Stimulated activated CD8-positive, alpha-beta memory T cell treated with anti-CD3 and anti-CD28 coated beads, Interleukin-2, amount 100 ng/mL, for 48 hours (primary cell): Measurements from ENCODE around the gene CGB5.
"Not testable (repeated sequence)": the region's sequence is repeated elsewhere in the genome, so short reads cannot be mapped to it uniquely, and the experiment has no call there.

Experiments used
- DNase-seq, 2 donors: peaks; one replicate each; pipeline ENCODE4 v3.0.0-alpha.2; 2020; ENCODE audit warnings: low read depth in 2 of 2

Gene CGB5

GRCh38 chr19:49020931-49021895 lies 22.4 kb upstream of the CGB5 start:
- no peak for DNase-seq

GRCh38 chr19:49022116-49022515 lies 21.5 kb upstream of the CGB5 start:
- DNase-seq = no peak

GRCh38 chr19:49024233-49024632 lies 19.4 kb upstream of the CGB5 start, which contains the start of gene CGB3:
Gene CGB3, minus strand, starts transcription at chr19:49024333. Its CDS starts 362 bp downstream, at chr19:49023971.
- not testable (repeated sequence) for DNase-seq

- not testable (repeated sequence) for DNase-seq
Observed at GRCh38 chr19:49025088-49025487, 18.6 kb upstream of the CGB5 start.

- not testable (repeated sequence) for DNase-seq
Observed at GRCh38 chr19:49025599-49025998, 18.0 kb upstream of the CGB5 start.

- DNase-seq = not testable (repeated sequence)
Observed at GRCh38 chr19:49028686-49029085, 15.0 kb upstream of the CGB5 start.

GRCh38 chr19:49029749-49030148 lies 13.9 kb upstream of the CGB5 start:
- DNase-seq = not testable (repeated sequence)

- DNase-seq = not testable (repeated sequence)
Observed at GRCh38 chr19:49030323-49030722, 13.3 kb upstream of the CGB5 start.

GRCh38 chr19:49031642-49032301 lies 11.9 kb upstream of the CGB5 start, which contains the start of gene CGB2:
Gene CGB2, plus strand, starts transcription at chr19:49031890. Its CDS starts 206 bp downstream, at chr19:49032096.
- peak; percentile 65 to 81 for DNase-seq

- DNase-seq = peak; percentile 59 to 60
Observed at GRCh38 chr19:49036815-49037214, 6.8 kb upstream of the CGB5 start, which contains the start of gene CGB1. Gene CGB1, minus strand, starts transcription at chr19:49036895. Its CDS starts 184 bp downstream, at chr19:49036711.

- not testable (repeated sequence) for DNase-seq
Observed at GRCh38 chr19:49038111-49038510, 5.5 kb upstream of the CGB5 start.

- DNase-seq = not testable (repeated sequence)
Observed at GRCh38 chr19:49038557-49039276, 4.9 kb upstream of the CGB5 start.

- DNase-seq = not testable (repeated sequence)
Observed at GRCh38 chr19:49039736-49040135, 3.9 kb upstream of the CGB5 start.

GRCh38 chr19:49042177-49042576 lies 1.5 kb upstream of the CGB5 start:
- no peak for DNase-seq

- DNase-seq = not testable (repeated sequence)
Observed at GRCh38 chr19:49042666-49043065, 982 bp upstream of the CGB5 start.

GRCh38 chr19:49049011-49049410 lies 5.4 kb downstream of the CGB5 start, which contains the start of gene CGB8:
Gene CGB8, minus strand, starts transcription at chr19:49049111. Its CDS starts 372 bp downstream, at chr19:49048739.
- not testable (repeated sequence) for DNase-seq

GRCh38 chr19:49049834-49050233 lies 6.2 kb downstream of the CGB5 start:
- not testable (repeated sequence) for DNase-seq

- not testable (repeated sequence) for DNase-seq
Observed at GRCh38 chr19:49050376-49051033, 6.9 kb downstream of the CGB5 start.

GRCh38 chr19:49056101-49056901 lies 12.7 kb downstream of the CGB5 start:
- peak; percentile 40 to 46 for DNase-seq
